GM21825 (cell line): Measurements from ENCODE around the gene MYO10.
"Not testable (repeated sequence)": the region's sequence is repeated elsewhere in the genome, so short reads cannot be mapped to it uniquely, and the experiment has no call there.

Source experiments
- ATAC-seq: cut with Tn5 transposase; IDR thresholded peaks from one replicate; pipeline ENCODE4 v1.9.1; 2021; ENCODE audit warnings: mild to moderate bottlenecking, moderate library complexity; ENCODE audit not compliant: unreplicated experiment

MYO10 gene

DNA sequence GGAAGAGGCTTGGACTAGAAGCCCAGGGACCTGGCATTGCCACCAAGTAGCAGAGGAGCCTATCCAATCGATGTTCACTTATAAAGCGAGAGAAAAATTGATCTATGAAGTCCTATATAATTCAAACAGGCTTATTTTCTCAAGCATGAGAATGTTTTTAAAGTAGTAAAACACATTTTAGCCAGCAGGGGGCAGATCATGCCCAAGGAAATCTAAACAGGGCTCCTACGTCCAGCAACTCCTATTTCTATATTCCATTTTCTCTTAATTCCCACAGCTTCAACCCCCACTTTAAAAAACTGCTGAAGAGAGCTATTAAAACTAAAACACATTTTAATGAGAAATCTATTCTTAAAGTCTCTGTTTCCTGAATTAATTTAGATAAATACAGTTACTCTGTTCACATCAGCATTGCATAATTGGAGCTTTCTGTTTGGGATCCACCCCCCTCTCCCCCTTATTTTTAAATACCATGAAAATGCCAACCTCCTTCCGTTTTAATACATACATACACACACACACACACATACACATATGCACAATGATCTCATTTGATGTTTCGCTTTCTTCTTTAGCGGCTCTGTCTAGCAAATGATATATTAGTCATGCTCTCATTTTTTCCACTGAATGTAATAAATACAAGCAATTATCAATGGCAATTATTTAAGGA is 144.9 kb downstream of the MYO10 start:
- ATAC-seq, result no peak

DNA sequence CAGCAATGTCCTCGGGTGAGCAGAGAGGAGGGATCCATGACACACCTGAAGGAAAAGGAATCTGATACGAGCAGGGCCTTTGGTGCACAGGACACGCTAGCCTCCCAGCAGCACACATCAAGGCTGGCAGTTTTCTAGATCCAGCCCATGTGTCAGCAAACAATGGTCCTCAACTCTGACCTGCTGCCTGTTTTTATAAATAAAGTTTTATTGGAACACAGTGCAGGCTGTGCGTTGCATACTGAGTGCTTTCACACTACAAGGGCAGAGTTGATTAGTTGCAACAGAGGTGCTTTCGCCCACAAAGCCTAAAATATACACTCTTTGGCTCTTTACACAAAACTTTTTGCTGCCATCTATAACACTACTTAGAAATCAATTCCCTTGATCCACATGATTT is 147.1 kb downstream of the MYO10 start:
- ATAC-seq, result no peak

DNA sequence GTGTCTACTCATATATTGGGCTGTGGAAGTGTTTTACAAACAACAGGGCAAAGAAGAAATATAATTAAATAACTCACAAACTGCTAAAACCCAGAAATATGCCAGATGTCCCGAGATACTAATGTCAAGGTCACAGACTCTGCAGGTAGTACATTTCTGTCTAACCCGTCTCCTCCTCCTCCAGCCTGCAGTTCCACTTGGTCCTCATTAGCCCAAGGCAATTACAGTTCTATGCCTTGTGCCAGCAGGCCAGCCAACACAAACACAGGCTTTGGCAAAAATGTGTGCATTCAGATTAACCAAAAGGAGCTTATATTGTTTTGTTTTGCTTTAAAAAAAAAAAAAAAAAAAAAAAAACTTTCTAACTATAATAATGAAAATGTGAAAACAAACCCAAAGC is 148.8 kb downstream of the MYO10 start:
- no peak for ATAC-seq

DNA sequence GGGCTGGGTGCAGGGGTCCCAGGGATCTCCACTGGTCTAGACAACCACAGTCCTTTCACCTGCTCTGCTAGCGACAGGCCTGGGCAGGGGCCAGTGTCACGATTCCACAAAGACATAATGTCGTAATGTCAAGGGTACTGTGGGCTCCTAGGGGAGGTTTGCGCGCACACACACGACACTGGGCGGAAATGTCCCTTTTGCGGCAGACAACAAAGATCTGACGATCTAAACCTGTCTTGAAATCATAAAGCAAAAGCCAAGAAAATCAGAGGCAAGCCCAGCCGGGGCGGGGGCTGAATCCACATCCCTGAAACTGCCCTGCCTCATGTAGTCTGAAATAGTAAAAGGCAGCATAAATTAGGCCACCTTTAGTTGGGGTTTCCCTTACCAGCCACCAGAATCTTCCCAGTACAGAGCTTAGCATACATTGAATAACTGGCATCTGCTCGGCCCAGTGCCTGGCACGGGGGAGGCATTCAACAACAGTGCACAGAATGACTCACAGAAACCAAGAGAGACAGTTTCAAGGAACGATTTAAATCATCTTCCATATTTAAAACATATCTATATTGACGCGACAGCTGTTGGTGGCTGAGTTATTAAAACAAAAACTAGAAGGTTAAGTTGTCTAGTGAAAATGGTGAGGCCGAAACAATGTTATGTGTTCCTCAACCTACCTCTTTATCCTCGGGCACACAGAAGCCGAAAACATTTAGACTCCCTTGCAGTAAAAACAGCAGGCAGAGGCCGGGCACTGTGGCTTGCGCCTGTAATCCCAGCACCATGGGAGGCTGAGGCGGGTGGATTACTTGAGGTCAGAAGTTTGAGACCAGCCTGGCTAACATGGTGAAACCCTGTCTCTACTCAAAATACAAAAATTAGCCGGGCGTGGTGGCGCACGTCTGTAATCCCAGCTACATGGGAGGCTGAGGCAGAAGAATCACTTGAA is 151.0 kb downstream of the MYO10 start:
- peak; percentile 96 for ATAC-seq

DNA sequence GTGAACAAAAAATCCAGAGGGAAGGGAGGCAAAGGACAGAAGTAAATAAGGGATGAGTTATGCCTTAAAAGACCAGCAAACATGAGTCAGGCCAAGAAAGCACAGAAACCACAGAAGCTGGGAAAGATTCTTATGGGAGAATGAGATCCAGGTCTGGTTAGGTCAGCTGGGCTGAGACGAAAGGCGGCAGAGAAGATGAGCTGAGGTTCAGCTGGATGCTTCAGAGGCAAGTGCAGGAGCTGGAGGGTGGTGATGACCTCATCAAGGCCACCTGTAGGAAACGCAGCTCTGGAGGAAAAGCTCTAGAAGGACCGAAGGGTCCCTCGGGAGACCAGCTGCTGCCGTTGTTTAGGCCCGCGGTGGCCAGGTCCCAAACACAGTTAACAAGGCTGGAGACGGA is 152.0 kb downstream of the MYO10 start:
- no peak for ATAC-seq

DNA sequence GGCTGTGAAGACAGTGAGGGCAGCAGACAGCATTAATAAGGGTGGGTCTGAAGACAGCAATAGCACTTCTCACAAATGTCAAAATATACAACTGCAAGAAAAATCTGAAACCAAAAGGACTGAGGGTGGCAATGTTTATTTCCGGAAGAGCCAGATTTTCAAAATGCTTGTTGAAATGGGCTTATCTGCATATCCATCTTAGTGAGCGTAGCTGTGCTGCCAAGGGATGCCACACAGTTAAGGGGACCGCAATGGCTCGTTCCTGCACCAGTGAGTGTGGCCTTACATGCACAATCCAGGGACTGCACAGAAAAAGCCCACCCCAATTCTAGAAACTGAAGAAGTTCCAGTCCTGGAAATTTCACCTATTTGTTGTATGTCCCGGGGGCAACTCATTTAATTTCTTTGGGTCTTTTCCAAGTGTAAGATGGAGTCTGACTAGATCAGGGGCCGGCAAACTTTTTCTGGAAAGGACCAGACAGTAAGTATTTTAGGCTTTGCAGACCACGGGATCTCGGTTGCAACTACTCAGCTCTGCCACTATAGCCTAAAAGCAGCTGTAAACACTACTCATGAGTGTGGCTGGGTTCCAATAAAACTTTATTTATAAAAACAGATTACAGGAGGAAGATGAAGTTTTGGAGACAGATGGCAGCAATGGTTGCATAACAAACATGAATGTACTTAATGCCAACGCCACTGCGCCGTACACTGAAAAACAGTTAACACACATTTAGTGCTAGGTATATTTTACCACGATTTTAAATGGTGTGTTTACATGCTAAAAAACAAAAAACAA is 154.1 kb downstream of the MYO10 start:
- ATAC-seq, result no peak

DNA sequence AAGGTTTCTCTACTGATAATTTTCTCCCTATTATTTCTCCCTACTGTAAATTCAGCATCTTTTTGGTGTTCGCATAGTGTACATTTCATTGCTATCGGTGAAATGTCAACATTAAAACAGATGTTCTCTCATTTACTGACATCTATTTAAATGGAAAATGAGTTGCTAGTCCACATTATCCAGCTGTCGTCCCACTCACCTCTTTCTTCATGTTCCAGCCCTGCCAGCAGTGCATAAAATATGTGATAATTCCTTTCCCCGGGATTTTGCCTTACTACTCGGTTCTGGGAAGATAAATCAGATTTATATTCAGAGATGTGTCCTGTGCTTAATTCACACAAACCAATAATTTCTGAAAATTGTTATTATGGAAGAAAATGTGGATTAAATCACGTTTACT is 155.8 kb downstream of the MYO10 start:
- ATAC-seq, result no peak

DNA sequence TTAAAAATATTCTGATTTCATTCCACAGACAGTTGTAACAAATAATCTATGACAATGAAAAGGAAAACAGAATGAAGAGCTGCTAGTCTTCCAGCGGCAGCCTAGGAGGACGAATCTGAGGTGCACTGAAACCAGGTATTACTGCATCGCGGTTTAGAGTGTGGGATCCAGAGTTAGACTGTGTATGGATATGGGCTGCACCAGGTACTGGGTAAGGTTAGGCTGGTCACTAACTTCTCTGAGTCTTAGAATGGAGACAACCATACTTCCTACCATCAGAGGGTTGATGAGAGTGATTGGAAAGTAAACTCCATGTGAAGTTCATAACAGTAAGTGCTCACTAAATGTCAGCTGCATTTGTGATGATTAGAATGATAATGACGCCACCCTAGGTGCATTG is 158.7 kb downstream of the MYO10 start:
- ATAC-seq, result no peak

DNA sequence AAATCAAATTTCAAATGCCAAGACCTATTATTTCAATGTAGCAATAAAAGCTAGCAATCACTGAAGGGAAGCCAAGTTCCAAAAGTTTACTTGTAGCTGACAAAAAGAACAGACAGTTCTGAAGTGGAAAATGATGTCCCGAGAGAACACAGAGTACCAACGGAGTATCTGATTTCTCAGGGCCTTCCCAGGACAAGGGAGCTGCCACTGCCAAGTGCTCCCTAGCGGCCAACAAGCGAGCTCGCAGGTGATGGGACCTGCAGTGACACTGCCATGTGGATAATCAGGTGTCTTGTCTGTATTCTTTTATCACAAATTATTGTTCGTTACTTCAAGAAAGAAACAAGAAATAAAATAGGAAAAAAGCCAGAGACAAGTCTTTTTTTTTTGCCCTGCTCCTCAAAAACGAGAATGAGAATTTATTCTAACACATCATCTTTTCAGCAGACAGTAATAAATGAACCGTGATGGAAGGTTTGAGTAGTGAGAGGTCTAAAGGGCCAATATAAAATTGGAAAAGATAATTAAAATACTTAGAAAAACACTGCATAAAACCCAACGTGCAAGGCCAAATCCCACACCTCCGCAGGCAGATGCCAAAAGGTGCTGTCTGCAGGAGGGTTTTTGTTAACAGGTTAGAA is 159.4 kb downstream of the MYO10 start:
- no peak for ATAC-seq

DNA sequence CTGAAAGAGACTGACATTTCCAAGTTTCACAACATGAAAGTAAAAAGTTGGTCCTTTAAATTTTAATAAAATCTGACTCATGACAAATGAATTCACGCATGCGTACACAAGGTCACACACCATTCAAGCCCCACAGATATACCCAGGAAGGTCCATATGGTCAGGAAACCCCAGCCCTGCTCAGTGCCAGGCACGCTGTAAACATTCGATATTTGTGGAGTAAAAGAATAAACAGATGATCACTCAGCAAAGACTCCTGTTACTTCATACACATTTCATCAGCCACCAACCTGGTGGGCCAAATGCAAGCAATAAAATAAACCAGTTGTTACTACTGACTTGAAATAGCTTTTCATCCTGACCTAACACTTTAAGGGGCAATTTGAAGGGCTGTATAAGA is 161.3 kb downstream of the MYO10 start:
- ATAC-seq, result no peak

DNA sequence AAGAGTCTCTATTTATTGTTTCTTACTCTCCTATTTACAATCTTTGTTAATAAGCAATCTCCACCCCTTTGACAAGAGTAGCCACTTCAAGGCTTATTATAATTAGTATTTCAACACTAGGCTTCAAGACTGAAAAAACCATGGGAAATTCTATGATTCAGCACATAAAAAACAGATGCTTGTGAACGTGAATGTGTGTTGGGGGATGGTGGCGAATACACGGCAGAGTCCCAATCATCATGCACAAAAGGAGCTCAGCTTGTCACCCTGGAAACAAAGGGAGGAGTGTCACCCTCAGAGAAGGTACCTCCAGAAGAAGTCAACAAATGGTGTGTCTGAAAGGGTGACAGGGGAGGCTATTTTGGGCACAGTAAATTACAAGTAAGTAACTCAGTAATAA is 162.1 kb downstream of the MYO10 start:
- no peak for ATAC-seq

DNA sequence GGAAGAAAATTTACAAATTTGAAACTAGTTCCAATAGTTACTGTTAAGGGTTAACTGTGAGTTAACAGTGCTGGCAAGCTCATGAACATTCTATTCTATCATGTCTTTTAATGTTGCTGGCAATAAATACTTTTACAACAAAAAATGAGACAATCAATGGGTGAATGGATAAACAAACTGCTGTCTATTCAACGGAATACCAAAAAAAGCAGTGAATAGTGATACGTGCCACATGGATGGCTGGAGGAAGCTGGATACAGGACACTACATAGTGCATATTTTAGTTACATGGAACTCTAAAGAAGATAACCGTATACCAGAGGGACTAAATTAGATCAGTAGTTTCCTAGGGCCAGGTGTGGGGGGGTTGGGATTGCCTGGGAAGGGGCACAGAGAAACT is 163.5 kb downstream of the MYO10 start:
- ATAC-seq, result no peak

DNA sequence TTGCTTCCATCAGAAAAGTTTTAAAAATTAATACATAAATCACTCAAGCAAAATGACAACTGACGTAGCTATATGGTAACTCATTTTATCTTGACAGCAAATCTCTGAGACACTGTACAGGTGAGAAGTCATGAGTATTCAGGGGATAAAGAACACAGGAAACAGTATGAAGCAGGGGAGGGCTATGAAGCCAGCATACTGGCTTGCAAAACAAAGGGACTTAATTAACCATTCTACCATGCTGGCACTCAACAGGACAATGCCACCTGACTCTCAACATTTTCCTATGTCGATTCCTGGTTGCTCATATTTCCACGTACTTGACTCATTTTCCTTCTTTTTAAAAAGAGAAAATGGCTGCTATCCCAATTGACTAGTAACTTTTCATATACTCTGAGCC is 167.9 kb downstream of the MYO10 start:
- no peak for ATAC-seq

DNA sequence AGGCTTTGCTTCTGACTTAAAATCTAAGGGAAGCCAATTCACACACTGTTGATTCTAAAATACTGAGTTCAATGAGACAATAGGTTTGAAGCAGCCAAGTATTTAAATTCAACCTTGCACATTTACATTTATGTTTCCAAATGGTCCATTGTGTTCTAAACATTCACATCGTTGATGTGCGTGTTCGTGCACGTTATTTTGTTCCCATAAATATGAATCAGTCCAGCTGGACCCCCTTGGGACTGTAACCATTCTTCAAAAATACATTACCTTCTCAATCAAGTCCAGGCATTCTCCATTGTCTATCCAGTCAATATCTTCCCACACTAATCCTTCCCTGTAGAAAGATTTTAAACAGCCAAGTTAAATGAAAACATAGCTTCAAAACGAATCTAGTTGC is 172.9 kb downstream of the MYO10 start:
- no peak for ATAC-seq

DNA sequence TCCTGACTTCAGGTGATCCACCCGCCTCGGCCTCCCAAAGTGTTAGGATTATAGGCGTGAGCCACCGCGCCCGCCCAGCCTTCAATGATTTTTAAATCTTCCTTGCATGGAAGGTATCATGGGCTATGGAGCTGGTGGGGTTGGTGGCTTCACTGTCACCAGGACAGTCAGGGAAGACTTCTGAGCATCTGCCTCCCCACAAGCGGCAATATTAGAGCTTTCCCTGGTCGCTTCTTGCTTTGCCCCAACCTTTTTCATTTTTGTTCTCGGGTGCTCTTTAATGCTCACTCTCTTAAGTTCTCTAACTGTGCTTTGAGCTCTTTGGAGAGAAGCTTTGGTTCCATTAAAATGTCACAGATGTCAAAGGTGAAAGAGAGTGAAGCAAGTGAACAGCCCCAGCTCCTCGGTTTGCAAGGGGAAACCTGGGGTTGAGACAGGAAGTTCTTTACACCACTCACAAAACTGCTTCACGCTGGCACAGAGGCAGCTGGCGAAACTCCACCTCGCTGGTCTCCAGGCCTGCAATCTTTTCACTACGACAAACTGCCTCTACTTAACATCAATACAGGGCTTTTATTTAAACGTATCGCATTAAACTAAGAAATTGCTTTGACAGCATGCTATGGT is 176.8 kb downstream of the MYO10 start:
- ATAC-seq, result peak; percentile 81

DNA sequence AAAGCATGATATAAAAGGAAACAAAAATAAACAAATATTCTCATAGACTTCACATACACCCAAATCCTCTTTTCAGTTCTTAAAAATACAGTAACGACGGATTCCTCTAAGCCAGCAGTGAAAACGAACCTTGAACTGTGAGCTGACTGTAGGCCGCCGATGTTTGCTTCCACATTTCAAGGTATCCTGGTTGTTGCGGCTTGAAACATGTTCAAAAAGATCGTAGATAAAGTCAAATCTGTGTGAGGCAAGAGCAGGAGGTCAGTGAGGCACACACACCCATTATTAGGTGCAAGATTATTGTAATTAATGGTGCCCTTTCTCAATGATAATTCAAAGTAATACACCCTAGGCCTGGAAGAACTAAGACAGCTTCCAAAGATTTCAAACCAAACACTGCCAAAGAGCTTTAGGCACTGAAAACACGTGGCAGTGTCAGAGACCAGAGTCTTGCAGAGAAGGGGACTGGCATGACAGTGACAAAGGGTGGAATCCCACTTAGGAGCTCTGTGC is 178.0 kb downstream of the MYO10 start:
- ATAC-seq, result no peak

DNA sequence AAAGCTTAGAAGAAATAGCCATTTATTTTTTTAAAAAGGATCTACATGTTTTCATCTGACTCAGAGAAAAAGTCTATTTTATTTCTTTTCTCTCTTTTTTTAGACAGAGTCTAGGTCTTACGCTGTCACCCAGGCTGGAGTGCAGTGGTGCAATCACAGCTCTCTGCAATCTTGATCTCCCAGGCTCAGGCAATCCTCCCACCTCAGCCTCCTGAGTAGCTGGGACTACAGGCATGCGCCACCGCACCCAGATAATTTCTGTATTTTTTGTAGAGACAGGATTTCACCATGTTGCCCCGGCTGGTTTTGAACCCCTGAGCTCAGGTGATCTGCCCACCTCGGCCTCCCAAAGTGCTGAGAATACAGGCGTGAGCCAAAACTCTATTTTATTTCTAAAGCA is 178.5 kb downstream of the MYO10 start:
- not testable (repeated sequence) for ATAC-seq

DNA sequence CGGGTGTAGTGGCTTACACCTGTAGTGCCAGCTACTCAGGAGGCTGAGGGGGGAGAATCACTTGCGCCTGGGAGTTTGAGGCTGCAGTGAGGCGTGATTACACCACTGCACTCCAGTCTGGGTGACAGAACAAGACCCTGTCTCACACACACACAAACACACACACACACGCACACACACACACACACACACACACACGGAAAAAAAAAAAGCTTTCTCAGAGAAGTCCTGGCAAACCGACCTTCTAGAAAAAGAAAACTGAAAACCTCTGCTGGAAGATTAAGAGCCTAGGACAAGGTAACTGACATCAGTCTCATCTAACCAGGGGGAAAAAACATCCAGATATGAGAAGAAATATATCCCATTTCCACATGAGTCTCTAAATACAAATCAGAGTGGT is 178.9 kb downstream of the MYO10 start:
- ATAC-seq, result no peak

DNA sequence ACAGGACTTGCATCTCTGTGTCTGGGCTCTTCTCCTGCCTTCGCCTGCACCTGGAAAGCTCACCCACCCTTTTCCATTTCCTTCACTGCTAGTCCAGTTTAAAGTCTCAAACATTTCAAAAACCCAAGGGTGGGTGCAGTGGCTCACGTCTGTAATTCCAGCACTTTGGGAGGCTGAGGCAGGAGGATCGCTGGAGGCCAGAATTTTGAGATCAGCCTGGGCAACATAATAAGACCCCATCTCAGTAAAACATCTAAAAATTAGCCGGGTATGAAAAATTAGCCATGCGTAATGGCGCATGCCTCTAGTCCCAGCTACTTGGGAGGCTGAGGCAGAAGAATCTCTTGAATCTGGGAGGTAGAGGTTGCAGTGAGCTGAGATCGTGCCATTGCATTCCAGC is 179.4 kb downstream of the MYO10 start:
- no peak for ATAC-seq

DNA sequence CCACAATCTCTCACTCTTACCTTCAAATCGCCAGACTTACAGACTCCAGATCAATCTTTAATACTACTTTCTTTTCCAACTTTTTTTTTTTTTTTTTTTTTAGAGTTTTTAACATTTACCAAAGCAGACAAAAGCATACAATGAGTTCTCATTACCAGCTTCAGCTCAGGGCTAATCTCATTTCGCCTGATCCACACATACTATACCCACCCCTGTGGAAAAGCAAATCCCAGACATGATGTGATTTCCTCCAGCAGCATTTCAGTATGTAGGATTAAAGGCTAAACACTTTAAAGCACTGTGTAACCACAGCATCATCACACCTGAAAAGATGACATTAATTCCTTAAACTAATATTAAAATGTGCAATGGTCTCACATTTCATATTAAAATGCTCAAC is 180.4 kb downstream of the MYO10 start:
- ATAC-seq, result no peak
